DMS 273 (cell line): ENCODE results near the gene PHACTR3.

ENCODE experiments used
- DNase-seq: peaks from one replicate; lab custom pipeline; 2025; ENCODE audit not compliant: unreplicated experiment; lab: John Stamatoyannopoulos, UW

Gene PHACTR3

GRCh38 chr20:59588236-59588855, 16.0 kb upstream of the PHACTR3 start:
- DNase-seq, result no peak

- DNase-seq, result no peak
Observed at GRCh38 chr20:59589086-59589684, 15.2 kb upstream of the PHACTR3 start.

- no peak for DNase-seq
Observed at GRCh38 chr20:59591061-59591460, 13.3 kb upstream of the PHACTR3 start.

- no peak for DNase-seq
Observed at GRCh38 chr20:59596690-59597089, 7.7 kb upstream of the PHACTR3 start.

- no peak for DNase-seq
Observed at GRCh38 chr20:59597240-59597639, 7.1 kb upstream of the PHACTR3 start.

GRCh38 chr20:59598625-59599310, 5.6 kb upstream of the PHACTR3 start:
- peak; percentile 65 for DNase-seq

GRCh38 chr20:59599941-59600340, 4.4 kb upstream of the PHACTR3 start:
- no peak for DNase-seq

- DNase-seq, result no peak
Observed at GRCh38 chr20:59600472-59600871, 3.9 kb upstream of the PHACTR3 start.

- no peak for DNase-seq
Observed at GRCh38 chr20:59602546-59603080, 1.7 kb upstream of the PHACTR3 start.

- no peak for DNase-seq
Observed at GRCh38 chr20:59603176-59603575, 1.2 kb upstream of the PHACTR3 start.

GRCh38 chr20:59604741-59605600, 631 bp downstream of the PHACTR3 start:
- DNase-seq, result peak; percentile 45

GRCh38 chr20:59605601-59606364, 1.4 kb downstream of the PHACTR3 start:
- DNase-seq, result no peak

- DNase-seq, result no peak
Observed at GRCh38 chr20:59606566-59606965, 2.2 kb downstream of the PHACTR3 start.

- no peak for DNase-seq
Observed at GRCh38 chr20:59608396-59608795, 4.1 kb downstream of the PHACTR3 start.

GRCh38 chr20:59608871-59609270, 4.5 kb downstream of the PHACTR3 start:
- no peak for DNase-seq

- DNase-seq, result no peak
Observed at GRCh38 chr20:59611286-59611685, 6.9 kb downstream of the PHACTR3 start.

- DNase-seq, result no peak
Observed at GRCh38 chr20:59613861-59614260, 9.5 kb downstream of the PHACTR3 start.

- no peak for DNase-seq
Observed at GRCh38 chr20:59614714-59615113, 10.4 kb downstream of the PHACTR3 start.

GRCh38 chr20:59616306-59616705, 12.0 kb downstream of the PHACTR3 start:
- DNase-seq, result no peak

GRCh38 chr20:59617221-59617620, 12.9 kb downstream of the PHACTR3 start:
- DNase-seq, result no peak

- DNase-seq, result no peak
Observed at GRCh38 chr20:59618131-59618530, 13.8 kb downstream of the PHACTR3 start.
